HepG2 (cell line): ENCODE data around the gene SMCO4. TPM values are rescaled to one million over a fixed set of nuclear protein-coding genes. Genes with fewer than 3 reads are reported as not detected.

Experiments used
- ARHGAP35 ChIP-seq: sonication (generic); formaldehyde crosslinking; IDR thresholded peaks from 2 replicates; pipeline ENCODE4 v1.9.0; 2022; ENCODE audit warnings: mild to moderate bottlenecking, inconsistent platforms, moderate library complexity, missing genetic modification reagents, borderline replicate concordance
- DMAP1 ChIP-seq: IDR thresholded peaks from 2 replicates; pipeline ENCODE4 v1.6.1; 2016
- ELF3 ChIP-seq: IDR thresholded peaks from 2 replicates; pipeline ENCODE4 v1.6.1; 2016; ENCODE audit warnings: missing genetic modification reagents, missing compliant biosample characterization
- FOXA1 ChIP-seq, 2 experiments: fragments of 450-650 bp in 1 of 2; sonication (generic) in 1 of 2; formaldehyde crosslinking in 1 of 2; IDR thresholded peaks; 2 replicates each; pipeline versions ENCODE4 v1.4.0 to v1.6.1; 2016 to 2020; ENCODE audit warnings: missing genetic modification reagents in 1 of 2
- HNF1A ChIP-seq, 2 experiments: sonication (generic) in 1 of 2; formaldehyde crosslinking in 1 of 2; IDR thresholded peaks; 2 replicates each; pipeline versions ENCODE4 v1.4.0 to v1.6.1; 2016 to 2020; ENCODE audit warnings: borderline replicate concordance in 1 of 2, low read depth in 1 of 2, mild to moderate bottlenecking in 1 of 2, missing genetic modification reagents in 1 of 2
- HOXD1 ChIP-seq: sonication (generic); formaldehyde crosslinking; IDR thresholded peaks from 2 replicates; pipeline ENCODE4 v1.5.0; 2020; ENCODE audit warnings: missing genetic modification reagents
- KDM2A ChIP-seq: sonication (generic); formaldehyde crosslinking; IDR thresholded peaks from 2 replicates; pipeline ENCODE4 v1.4.0; 2020; ENCODE audit warnings: low read depth, missing genetic modification reagents, borderline replicate concordance
- MTF1 ChIP-seq: sonication (generic); formaldehyde crosslinking; IDR thresholded peaks from 2 replicates; pipeline ENCODE4 v1.5.0; 2020; ENCODE audit warnings: missing genetic modification reagents
- PBX3 ChIP-seq: sonication (generic); formaldehyde crosslinking; IDR thresholded peaks from 2 replicates; pipeline ENCODE4 v1.8.1; 2023; ENCODE audit warnings: missing genetic modification reagents, inconsistent platforms, borderline replicate concordance
- THAP8 ChIP-seq: sonication (generic); formaldehyde crosslinking; IDR thresholded peaks from 2 replicates; pipeline ENCODE4 v1.5.1; 2020; ENCODE audit warnings: missing genetic modification reagents, mild to moderate bottlenecking, borderline replicate concordance
- TP53 ChIP-seq: sonication (generic); formaldehyde crosslinking; conservative IDR thresholded peaks from 2 replicates; pipeline ENCODE4 v1.4.0; 2020; ENCODE audit warnings: missing genetic modification reagents
- UBTF ChIP-seq: sonication (generic); formaldehyde crosslinking; IDR thresholded peaks from 2 replicates; pipeline ENCODE4 v1.4.0; 2020; ENCODE audit warnings: mild to moderate bottlenecking, missing genetic modification reagents
- ZBTB21 ChIP-seq: sonication (generic); formaldehyde crosslinking; IDR thresholded peaks from 2 replicates; pipeline ENCODE4 v1.4.0; 2020; ENCODE audit warnings: missing genetic modification reagents
- ZNF12 ChIP-seq: sonication (generic); formaldehyde crosslinking; IDR thresholded peaks from 2 replicates; pipeline ENCODE4 v1.5.0; 2020; ENCODE audit warnings: missing genetic modification reagents
- ZNF282 ChIP-seq: fragments of 450-650 bp; IDR thresholded peaks from 2 replicates; pipeline ENCODE4 v1.6.1; 2018; ENCODE audit not compliant: partially characterized antibody
- ZNF543 ChIP-seq: sonication (generic); formaldehyde crosslinking; IDR thresholded peaks from 2 replicates; pipeline ENCODE4 v1.4.0; 2020; ENCODE audit warnings: mild to moderate bottlenecking, missing genetic modification reagents
- ZNF562 ChIP-seq: sonication (generic); formaldehyde crosslinking; IDR thresholded peaks from 2 replicates; pipeline ENCODE4 v1.8.0; 2022; ENCODE audit warnings: missing genetic modification reagents, borderline replicate concordance
- ZNF576 ChIP-seq: sonication (generic); formaldehyde crosslinking; IDR thresholded peaks from 2 replicates; pipeline ENCODE4 v1.4.0; 2020; ENCODE audit warnings: mild to moderate bottlenecking, missing genetic modification reagents
- ZNF589 ChIP-seq: sonication (generic); formaldehyde crosslinking; conservative IDR thresholded peaks from 2 replicates; pipeline ENCODE4 v1.8.0; 2022; ENCODE audit warnings: mild to moderate bottlenecking, moderate library complexity, missing genetic modification reagents
- ZNF629 ChIP-seq: sonication (generic); formaldehyde crosslinking; conservative IDR thresholded peaks from 2 replicates; pipeline ENCODE4 v1.5.0; 2020; ENCODE audit warnings: missing genetic modification reagents
- ZNF660 ChIP-seq: sonication (generic); formaldehyde crosslinking; IDR thresholded peaks from 2 replicates; pipeline ENCODE4 v1.5.1; 2020; ENCODE audit warnings: mild to moderate bottlenecking, low read depth, missing genetic modification reagents, borderline replicate concordance
- ZNF674 ChIP-seq: sonication (generic); formaldehyde crosslinking; IDR thresholded peaks from 2 replicates; pipeline ENCODE4 v1.5.0; 2020; ENCODE audit warnings: low read depth, mild to moderate bottlenecking, missing genetic modification reagents
- polyA plus RNA-seq, 8 experiments: library from polyadenylated mRNA; depleted of rRNA in 3 of 8; stranded (reverse) in 7 of 8; unstranded in 1 of 8; fragments of >200 nt; fragmentation: Illumina TruSeq in 4 of 8; extraction: Trizol in 4 of 8; gene quantifications; 2 replicates each; pipeline versions ENCODE4 v1.2.1 to v1.2.3, GENCODE V29; 2011 to 2016; ENCODE audit warnings: low read depth in 4 of 8, missing spikeins in 1 of 8, mixed read lengths in 1 of 8; ENCODE audit not compliant: insufficient read depth in 1 of 8
- total RNA-seq, 5 experiments: library from RNA; depleted of rRNA; stranded (reverse); fragments of >200 nt; fragmentation: Illumina TruSeq; extraction: Trizol; gene quantifications; 2 replicates each; pipeline ENCODE4 v1.2.3, GENCODE V29; 2016; ENCODE audit warnings: low read depth in 1 of 5

The SMCO4 gene
- total and polyA plus RNA-seq, 2 of the 13 experiments (the other 11 are each of a cell fraction or from before 2014, with no cell fraction given) = 10.6 to 28.5 TPM

DNA sequence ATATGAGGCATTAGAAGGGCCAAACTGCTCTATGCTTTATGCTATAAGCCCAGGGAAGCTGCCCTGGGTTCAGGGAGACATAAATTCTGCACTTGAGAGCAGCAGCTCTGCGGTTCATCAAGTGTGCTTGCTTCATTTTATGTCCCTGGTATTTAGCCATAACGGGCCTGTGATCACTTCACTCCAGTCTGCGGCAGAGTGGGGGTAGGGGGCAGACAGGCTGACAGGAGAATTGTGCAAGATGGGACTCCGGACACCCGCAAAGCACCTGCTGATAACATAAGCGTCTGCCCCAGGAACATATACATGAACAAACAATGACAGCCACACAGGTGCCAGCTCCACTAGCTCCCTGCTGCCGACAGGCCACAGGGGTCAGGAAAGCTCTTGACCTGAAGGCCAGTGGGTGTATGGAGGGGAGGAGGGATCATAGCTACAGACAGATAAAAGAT is 56.1 kb downstream of the SMCO4 start (continued):
- TF ChIP-seq ZNF589 (CRISPR knock-in tag) (peak; percentile 72), ZBTB21 (CRISPR knock-in tag) (no peak), KDM2A (CRISPR knock-in tag) (peak; percentile 71), ZNF543 (CRISPR knock-in tag) (no peak), ZNF629 (CRISPR knock-in tag) (peak; percentile 25; the same call in 1 of the 2 replicates), ZNF282 (no peak), TP53 (CRISPR knock-in tag) (no peak), HNF1A (IDR thresholded peaks at IDR 0.05; ENCODE audit: low read depth) (peak; percentile 79), HNF1A (CRISPR knock-in tag; IDR thresholded peaks at IDR 0.05; ENCODE audit: borderline replicate concordance) (peak; percentile 94), PBX3 (CRISPR knock-in tag) (no peak), ZNF576 (CRISPR knock-in tag) (no peak), MTF1 (CRISPR knock-in tag) (no peak), ARHGAP35 (CRISPR knock-in tag) (no peak), DMAP1 (CRISPR knock-in tag) (peak; percentile 58; the same call in 1 of the 2 replicates), UBTF (CRISPR knock-in tag) (peak; percentile 58), ZNF660 (CRISPR knock-in tag) (no peak), ELF3 (peak; percentile 46), ZNF12 (CRISPR knock-in tag) (peak; percentile 75), FOXA1 (IDR thresholded peaks at IDR 0.05) (no peak), FOXA1 (CRISPR knock-in tag; IDR thresholded peaks at IDR 0.05) (peak; percentile 90), THAP8 (CRISPR knock-in tag) (no peak), ZNF562 (CRISPR knock-in tag) (no peak), HOXD1 (CRISPR knock-in tag) (peak; percentile 76; the same call in 1 of the 2 replicates), ZNF674 (CRISPR knock-in tag) (no peak)
